HepG2 (cell line): ENCODE results near the gene TFRC. TPM values are rescaled to one million over a fixed set of nuclear protein-coding genes. Genes with fewer than 3 reads are reported as not detected.

Source experiments
- ARID2 ChIP-seq: sonication (generic); formaldehyde crosslinking; IDR thresholded peaks from 2 replicates; pipeline ENCODE4 v1.8.1; 2022; ENCODE audit warnings: mild to moderate bottlenecking, missing genetic modification reagents, borderline replicate concordance
- ATF7-NPFF ChIP-seq: sonication (generic); formaldehyde crosslinking; IDR thresholded peaks from 2 replicates; pipeline ENCODE4 v1.8.1; 2023; ENCODE audit warnings: mild to moderate bottlenecking, low read depth, missing genetic modification reagents, moderate library complexity
- CREB3 ChIP-seq: sonication (generic); formaldehyde crosslinking; IDR thresholded peaks from 2 replicates; pipeline ENCODE4 v1.5.0; 2020; ENCODE audit warnings: missing genetic modification reagents
- CREM ChIP-seq, 2 experiments: sonication (generic) in 1 of 2; formaldehyde crosslinking in 1 of 2; IDR thresholded peaks; 2 replicates each; pipeline versions ENCODE4 v1.4.0 to v1.6.1; 2016 to 2020; ENCODE audit warnings: antibody characterized with exemption in 1 of 2, mild to moderate bottlenecking in 1 of 2, missing genetic modification reagents in 1 of 2
- DRAP1 ChIP-seq: IDR thresholded peaks from 2 replicates; pipeline ENCODE4 v1.6.1; 2016; ENCODE audit warnings: missing genetic modification reagents, missing compliant biosample characterization
- FOXM1 ChIP-seq: sonication (generic); formaldehyde crosslinking; IDR thresholded peaks from 2 replicates; pipeline ENCODE4 v1.5.0; 2020; ENCODE audit warnings: missing genetic modification reagents
- HMGA1 ChIP-seq: sonication (generic); formaldehyde crosslinking; conservative IDR thresholded peaks from 2 replicates; pipeline ENCODE4 v1.4.0; 2020; ENCODE audit warnings: missing genetic modification reagents
- HMGXB4 ChIP-seq, 2 experiments: sonication (generic) in 1 of 2; formaldehyde crosslinking in 1 of 2; IDR thresholded peaks; 2 replicates each; pipeline versions ENCODE4 v1.4.0 to v1.6.1; 2018 to 2020; ENCODE audit warnings: missing genetic modification reagents in 2 of 2, borderline replicate concordance in 1 of 2, low read depth in 1 of 2, mild to moderate bottlenecking in 1 of 2, missing biosample characterization in 1 of 2
- HOXA5 ChIP-seq: sonication (generic); formaldehyde crosslinking; IDR thresholded peaks from 2 replicates; pipeline ENCODE4 v1.4.0; 2020; ENCODE audit warnings: missing genetic modification reagents
- IRF1 ChIP-seq: sonication (generic); formaldehyde crosslinking; IDR thresholded peaks from 2 replicates; pipeline ENCODE4 v1.4.0; 2020; ENCODE audit warnings: low read depth, mild to moderate bottlenecking, missing genetic modification reagents
- KDM1A ChIP-seq: IDR thresholded peaks from 2 replicates; pipeline ENCODE4 v1.6.1; 2016; ENCODE audit warnings: missing compliant biosample characterization
- SPEN ChIP-seq: sonication (generic); formaldehyde crosslinking; IDR thresholded peaks from 2 replicates; pipeline ENCODE4 v1.5.1; 2020; ENCODE audit warnings: low read depth, mild to moderate bottlenecking, missing genetic modification reagents
- TAF15 ChIP-seq: fragments of 200-400 bp; formaldehyde crosslinking; IDR thresholded peaks from one replicate; pipeline ENCODE4 v1.6.1; 2018; ENCODE audit warnings: mild to moderate bottlenecking, low read depth, low read length; ENCODE audit not compliant: poor library complexity, severe bottlenecking
- ZIK1 ChIP-seq: sonication (generic); formaldehyde crosslinking; IDR thresholded peaks from 2 replicates; pipeline ENCODE4 v1.5.0; 2020; ENCODE audit warnings: mild to moderate bottlenecking, low read depth, missing genetic modification reagents, borderline replicate concordance
- ZKSCAN1 ChIP-seq: fragments of 150-350 bp; IDR thresholded peaks from 2 replicates; pipeline ENCODE4 v1.6.1; 2014; ENCODE audit warnings: low read length
- ZNF326 ChIP-seq: sonication (generic); formaldehyde crosslinking; IDR thresholded peaks from 2 replicates; pipeline ENCODE4 v1.4.0; 2020; ENCODE audit warnings: missing genetic modification reagents, borderline replicate concordance
- ZNF33B ChIP-seq: sonication (generic); formaldehyde crosslinking; IDR thresholded peaks from 2 replicates; pipeline ENCODE4 v1.5.1; 2020; ENCODE audit warnings: mild to moderate bottlenecking, missing genetic modification reagents
- ZNF512 ChIP-seq: sonication (generic); formaldehyde crosslinking; IDR thresholded peaks from 2 replicates; pipeline ENCODE4 v1.4.0; 2020; ENCODE audit warnings: mild to moderate bottlenecking, missing genetic modification reagents
- ZNF550 ChIP-seq: sonication (generic); formaldehyde crosslinking; IDR thresholded peaks from 2 replicates; pipeline ENCODE4 v1.4.0; 2020; ENCODE audit warnings: mild to moderate bottlenecking, missing genetic modification reagents, borderline replicate concordance
- ZNF569 ChIP-seq: sonication (generic); formaldehyde crosslinking; IDR thresholded peaks from 2 replicates; pipeline ENCODE4 v1.5.0; 2020; ENCODE audit warnings: mild to moderate bottlenecking, missing genetic modification reagents, moderate library complexity, borderline replicate concordance
- ZNF639 ChIP-seq: conservative IDR thresholded peaks from 2 replicates; pipeline ENCODE4 v1.6.1; 2018; ENCODE audit warnings: missing genetic modification reagents
- ZNF749 ChIP-seq: sonication (generic); formaldehyde crosslinking; IDR thresholded peaks from 2 replicates; pipeline ENCODE4 v1.8.0; 2022; ENCODE audit warnings: mild to moderate bottlenecking, missing genetic modification reagents, moderate library complexity, borderline replicate concordance
- polyA plus RNA-seq, 8 experiments: library from polyadenylated mRNA; depleted of rRNA in 3 of 8; stranded (reverse) in 7 of 8; unstranded in 1 of 8; fragments of >200 nt; fragmentation: Illumina TruSeq in 4 of 8; extraction: Trizol in 4 of 8; gene quantifications; 2 replicates each; pipeline versions ENCODE4 v1.2.1 to v1.2.3, GENCODE V29; 2011 to 2016; ENCODE audit warnings: low read depth in 4 of 8, missing spikeins in 1 of 8, mixed read lengths in 1 of 8; ENCODE audit not compliant: insufficient read depth in 1 of 8
- total RNA-seq, 5 experiments: library from RNA; depleted of rRNA; stranded (reverse); fragments of >200 nt; fragmentation: Illumina TruSeq; extraction: Trizol; gene quantifications; 2 replicates each; pipeline ENCODE4 v1.2.3, GENCODE V29; 2016; ENCODE audit warnings: low read depth in 1 of 5

TFRC gene
- total and polyA plus RNA-seq, 2 of the 13 experiments (the other 11 are each of a cell fraction or from before 2014, with no cell fraction given) = 188 to 274 TPM

GRCh38 chr3:196055683-196056270 is 26.1 kb downstream of the TFRC start (continued):
- TF ChIP-seq HMGXB4 (CRISPR knock-in tag; IDR thresholded peaks at IDR 0.05; ENCODE audit: borderline replicate concordance in 1 of 2, low read depth in 1 of 2) (peak in 1 of 2 experiments; percentile 82; a peak in 1 of 4 replicates), ZNF639 (CRISPR knock-in tag) (0 out of 2 replicates have a peak, but pooled peaks have one; percentile 68), ZIK1 (CRISPR knock-in tag) (peak; percentile 93), CREB3 (CRISPR knock-in tag) (no peak), SPEN (peak; percentile 97), ZNF569 (CRISPR knock-in tag) (no peak), IRF1 (CRISPR knock-in tag) (no peak), ZNF326 (CRISPR knock-in tag) (no peak), TAF15 (no peak), HMGA1 (CRISPR knock-in tag) (no peak), ZNF749 (CRISPR knock-in tag) (peak; percentile 98), ZNF512 (no peak), ATF7-NPFF (CRISPR knock-in tag) (peak; percentile 91; the same call in 1 of the 2 replicates), ZKSCAN1 (no peak), DRAP1 (CRISPR knock-in tag) (0 out of 2 replicates have a peak, but pooled peaks have one; percentile 32), ARID2 (no peak), CREM (IDR thresholded peaks at IDR 0.05) (peak; percentile 90), CREM (CRISPR knock-in tag; IDR thresholded peaks at IDR 0.05) (no peak), FOXM1 (CRISPR knock-in tag) (no peak), KDM1A (CRISPR knock-in tag) (peak; percentile 70; the same call in 1 of the 2 replicates), ZNF550 (CRISPR knock-in tag) (peak; percentile 81; the same call in 1 of the 2 replicates), HOXA5 (0 out of 2 replicates have a peak, but pooled peaks have one; percentile 7), ZNF33B (CRISPR knock-in tag) (0 out of 2 replicates have a peak, but pooled peaks have one; percentile 71)
